ENCODE measurements around the gene RPL13.

DNA sequence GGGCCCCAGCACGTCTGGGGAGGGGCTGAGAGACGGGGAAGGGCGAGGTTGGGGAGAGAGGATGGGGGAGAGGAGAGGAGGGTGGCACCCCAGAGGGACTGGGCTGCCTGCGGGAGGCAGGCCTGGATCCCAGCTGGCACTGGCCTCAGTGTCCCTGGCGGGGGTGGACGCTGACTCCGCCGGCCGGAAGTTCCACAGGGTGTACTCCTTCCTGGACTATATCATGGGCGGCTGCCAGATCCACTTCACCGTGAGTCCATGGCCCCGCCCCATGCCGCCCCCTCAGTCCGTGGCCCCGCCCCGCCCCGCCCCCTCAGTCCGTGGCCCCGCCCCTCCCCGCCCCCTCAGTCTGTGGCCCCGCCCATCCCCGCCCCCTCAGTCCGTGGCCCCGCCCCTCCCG, 26.4 kb downstream of the RPL13 start:
- no peak for TF ChIP-seq CTCF (tag by site-specific recombination; IDR thresholded peaks at IDR 0.05)
- TF ChIP-seq GLIS2 (tag by site-specific recombination; IDR thresholded peaks at IDR 0.05) = no peak
- TF ChIP-seq ZBTB7A (tag by site-specific recombination; IDR thresholded peaks at IDR 0.05; ENCODE audit: low read depth) = no peak
- no peak for TF ChIP-seq OSR2 (tag by site-specific recombination; IDR thresholded peaks at IDR 0.05)
- TF ChIP-seq, protein P1, sequence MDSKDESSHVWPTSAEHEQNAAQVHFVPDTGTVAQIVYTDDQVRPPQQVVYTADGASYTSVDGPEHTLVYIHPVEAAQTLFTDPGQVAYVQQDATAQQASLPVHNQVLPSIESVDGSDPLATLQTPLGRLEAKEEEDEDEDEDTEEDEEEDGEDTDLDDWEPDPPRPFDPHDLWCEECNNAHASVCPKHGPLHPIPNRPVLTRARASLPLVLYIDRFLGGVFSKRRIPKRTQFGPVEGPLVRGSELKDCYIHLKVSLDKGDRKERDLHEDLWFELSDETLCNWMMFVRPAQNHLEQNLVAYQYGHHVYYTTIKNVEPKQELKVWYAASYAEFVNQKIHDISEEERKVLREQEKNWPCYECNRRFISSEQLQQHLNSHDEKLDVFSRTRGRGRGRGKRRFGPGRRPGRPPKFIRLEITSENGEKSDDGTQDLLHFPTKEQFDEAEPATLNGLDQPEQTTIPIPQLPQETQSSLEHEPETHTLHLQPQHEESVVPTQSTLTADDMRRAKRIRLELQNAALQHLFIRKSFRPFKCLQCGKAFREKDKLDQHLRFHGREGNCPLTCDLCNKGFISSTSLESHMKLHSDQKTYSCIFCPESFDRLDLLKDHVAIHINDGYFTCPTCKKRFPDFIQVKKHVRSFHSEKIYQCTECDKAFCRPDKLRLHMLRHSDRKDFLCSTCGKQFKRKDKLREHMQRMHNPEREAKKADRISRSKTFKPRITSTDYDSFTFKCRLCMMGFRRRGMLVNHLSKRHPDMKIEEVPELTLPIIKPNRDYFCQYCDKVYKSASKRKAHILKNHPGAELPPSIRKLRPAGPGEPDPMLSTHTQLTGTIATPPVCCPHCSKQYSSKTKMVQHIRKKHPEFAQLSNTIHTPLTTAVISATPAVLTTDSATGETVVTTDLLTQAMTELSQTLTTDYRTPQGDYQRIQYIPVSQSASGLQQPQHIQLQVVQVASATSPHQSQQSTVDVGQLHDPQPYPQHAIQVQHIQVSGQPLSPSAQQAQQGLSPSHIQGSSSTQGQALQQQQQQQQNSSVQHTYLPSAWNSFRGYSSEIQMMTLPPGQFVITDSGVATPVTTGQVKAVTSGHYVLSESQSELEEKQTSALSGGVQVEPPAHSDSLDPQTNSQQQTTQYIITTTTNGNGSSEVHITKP (tag by site-specific recombination; IDR thresholded peaks at IDR 0.05) = no peak
